ENCODE data around the gene LDHAL6B. TPM values are rescaled to one million over a fixed set of nuclear protein-coding genes. Genes with fewer than 3 reads are reported as not detected.

The LDHAL6B gene
- total and polyA plus RNA-seq, 5 donors from 2014 or later = not detected

DNA sequence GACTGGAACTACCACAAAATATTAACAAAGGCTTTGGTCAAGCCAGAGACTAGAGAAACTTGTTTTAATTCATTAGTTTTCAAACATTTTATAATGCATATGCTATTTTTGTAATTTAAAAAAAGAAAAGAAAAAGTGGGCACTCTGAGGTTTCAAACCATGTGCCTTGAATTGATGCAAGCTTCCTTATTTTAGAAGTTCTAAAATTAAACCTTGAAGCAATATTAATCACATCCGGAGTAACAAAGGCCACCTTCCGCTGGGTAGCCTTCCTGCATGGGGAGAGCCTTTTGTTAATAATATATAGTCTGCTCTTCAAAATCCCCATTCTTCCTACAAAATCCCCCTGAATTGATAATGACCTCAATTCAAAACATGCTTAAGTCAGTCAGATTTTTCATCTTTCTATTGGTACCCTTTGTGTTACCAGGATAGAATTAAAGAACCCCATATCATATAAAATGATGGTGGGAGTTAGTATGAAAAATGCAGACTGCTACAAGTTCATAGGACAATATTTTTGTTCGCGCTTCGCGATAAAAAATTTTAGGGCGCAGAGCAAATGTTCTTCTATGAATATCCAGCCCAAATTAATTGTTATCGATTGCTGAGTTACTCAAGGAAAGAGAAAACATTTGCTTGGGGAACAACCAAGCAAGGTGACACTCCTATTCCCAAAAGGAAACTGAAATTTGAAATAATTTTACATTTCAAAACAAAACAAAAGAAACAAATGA is 30.6 kb downstream of the LDHAL6B start:
- Mint-ChIP-seq H3K4me3 (no peak overlapping the region), H3K36me3 (no peaks in the 10 kb centered on the region), H3K27ac (no peak overlapping the region), H3K9me3 (no peaks in the 10 kb centered on the region), H3K27me3 (peaks cover 5% of the 10 kb centered on the region), H3K4me1 (peaks cover 0 to 11% (median 3%) of the 10 kb centered on the region in 4 donors)
- H3K27me3 ChIP-seq (ENCODE audit: control insufficient read depth, insufficient read depth, low read length) = no peaks in the 10 kb centered on the region
- H3K4me1 ChIP-seq (ENCODE audit: control insufficient read depth, insufficient read depth, low read length, poor library complexity, severe bottlenecking) = no peaks in the 10 kb centered on the region
- no peaks in the 10 kb centered on the region for H3K9me3 ChIP-seq (ENCODE audit: control insufficient read depth in 2 of 2, low read length in 2 of 2)
- no peak overlapping the region for H3K27ac ChIP-seq (ENCODE audit: insufficient read depth, low read length, poor library complexity, severe bottlenecking)
- DNase-seq = no peak
- ATAC-seq (ENCODE audit: low read depth in 2 of 2) = no peak
- H3K4me3 ChIP-seq (ENCODE audit: low read depth, low read length) = no peak overlapping the region
- H3K36me3 ChIP-seq (ENCODE audit: control insufficient read depth, insufficient read depth, low read length) = no peaks in the 10 kb centered on the region

DNA sequence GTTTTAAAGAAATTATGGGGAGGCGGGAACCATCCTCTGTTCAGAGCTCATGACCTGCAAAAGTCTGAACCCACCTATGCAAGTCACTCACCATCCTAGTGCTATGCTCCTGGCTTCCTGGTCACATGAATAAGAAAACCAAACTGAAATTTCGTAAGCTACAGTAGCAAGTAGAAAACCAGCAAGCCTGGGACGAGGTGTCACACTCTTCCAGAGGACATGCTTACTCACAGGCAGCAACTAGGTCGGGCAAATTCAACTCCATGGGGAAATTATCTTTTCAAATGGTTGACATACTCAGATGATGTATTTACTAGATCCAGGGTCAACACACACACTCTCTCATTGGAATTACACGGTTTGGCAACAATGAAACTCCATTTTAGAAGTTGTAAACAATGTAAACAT is 31.3 kb downstream of the LDHAL6B start:
- no peaks in the 10 kb centered on the region for H3K36me3 ChIP-seq (ENCODE audit: control insufficient read depth, insufficient read depth, low read length)
- no peak overlapping the region for H3K27ac ChIP-seq (ENCODE audit: insufficient read depth, low read length, poor library complexity, severe bottlenecking)
- ATAC-seq (ENCODE audit: low read depth in 2 of 2) (no peak), DNase-seq (no peak)
- Mint-ChIP-seq H3K27me3 (peaks cover 5% of the 10 kb centered on the region), H3K4me1 (peaks cover 0 to 11% (median 3%) of the 10 kb centered on the region in 4 donors), H3K36me3 (no peaks in the 10 kb centered on the region), H3K4me3 (no peak overlapping the region), H3K9me3 (peaks cover 0 to 1% (median 0%) of the 10 kb centered on the region in 7 donors), H3K27ac (no peak overlapping the region)
- H3K4me3 ChIP-seq (ENCODE audit: low read depth, low read length) = no peak overlapping the region
- H3K27me3 ChIP-seq (ENCODE audit: control insufficient read depth, insufficient read depth, low read length) = no peaks in the 10 kb centered on the region
- no peaks in the 10 kb centered on the region for H3K9me3 ChIP-seq (ENCODE audit: control insufficient read depth in 2 of 2, low read length in 2 of 2)
- H3K4me1 ChIP-seq (ENCODE audit: control insufficient read depth, insufficient read depth, low read length, poor library complexity, severe bottlenecking) = no peaks in the 10 kb centered on the region

DNA sequence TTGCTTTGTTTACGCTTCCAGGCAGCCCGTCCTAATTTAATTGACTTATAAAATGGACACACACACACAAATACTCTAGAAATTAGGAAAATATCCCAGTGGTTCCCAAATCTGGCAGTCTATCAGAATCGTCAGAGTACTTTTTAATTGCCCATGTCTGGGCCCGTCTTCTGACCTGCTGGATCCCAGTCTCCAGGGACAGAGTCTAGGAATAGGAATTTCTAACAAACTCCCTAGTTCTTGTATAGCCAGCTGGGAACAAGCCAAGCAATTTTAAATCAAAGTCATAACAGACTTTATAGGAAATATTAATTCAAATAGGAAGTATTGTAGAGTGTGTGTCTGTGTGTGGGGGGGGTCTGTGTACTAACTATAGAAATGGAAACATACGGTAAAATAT is 33.4 kb downstream of the LDHAL6B start:
- Histone ChIP-seq H3K27ac (ENCODE audit: insufficient read depth, low read length, poor library complexity, severe bottlenecking) (no peak overlapping the region), H3K36me3 (ENCODE audit: control insufficient read depth, insufficient read depth, low read length) (no peaks in the 10 kb centered on the region), H3K9me3 (ENCODE audit: control insufficient read depth in 2 of 2, low read length in 2 of 2) (no peaks in the 10 kb centered on the region), H3K4me3 (ENCODE audit: low read depth, low read length) (no peak overlapping the region), H3K4me1 (ENCODE audit: control insufficient read depth, insufficient read depth, low read length, poor library complexity, severe bottlenecking) (no peaks in the 10 kb centered on the region), H3K27me3 (ENCODE audit: control insufficient read depth, insufficient read depth, low read length) (no peaks in the 10 kb centered on the region)
- H3K4me3 Mint-ChIP-seq = no peak overlapping the region
- peaks cover 0 to 11% (median 3%) of the 10 kb centered on the region in 4 donors for H3K4me1 Mint-ChIP-seq
- no peaks in the 10 kb centered on the region for H3K36me3 Mint-ChIP-seq
- DNase-seq = no peak
- H3K27ac Mint-ChIP-seq = no peak overlapping the region
- H3K27me3 Mint-ChIP-seq = peaks cover 5% of the 10 kb centered on the region
- ATAC-seq (ENCODE audit: low read depth in 2 of 2) = no peak
- peaks cover 0 to 1% (median 0%) of the 10 kb centered on the region in 7 donors for H3K9me3 Mint-ChIP-seq

DNA sequence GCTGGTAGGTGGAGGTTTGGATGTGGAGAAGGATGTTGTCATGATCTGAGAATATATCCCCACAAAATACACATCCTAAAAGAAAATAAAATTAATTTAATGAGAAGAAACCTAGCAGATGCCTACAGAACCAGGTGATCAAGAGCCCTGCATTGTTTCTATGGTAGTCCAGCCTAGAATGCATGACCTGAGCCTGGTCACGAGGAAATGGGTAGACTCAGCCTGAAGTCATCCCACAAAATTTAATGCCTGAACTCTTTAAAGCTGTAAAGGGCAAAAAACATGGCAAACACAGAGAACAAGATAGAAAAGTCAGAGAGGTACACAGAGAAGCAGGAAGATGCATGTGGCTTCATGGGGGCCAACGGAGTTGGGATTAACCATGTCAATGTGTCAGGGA is 36.0 kb downstream of the LDHAL6B start:
- Histone ChIP-seq H3K4me3 (ENCODE audit: low read depth, low read length) (no peak overlapping the region), H3K27ac (ENCODE audit: insufficient read depth, low read length, poor library complexity, severe bottlenecking) (no peak overlapping the region)
- no peak overlapping the region for H3K4me3 Mint-ChIP-seq

DNA sequence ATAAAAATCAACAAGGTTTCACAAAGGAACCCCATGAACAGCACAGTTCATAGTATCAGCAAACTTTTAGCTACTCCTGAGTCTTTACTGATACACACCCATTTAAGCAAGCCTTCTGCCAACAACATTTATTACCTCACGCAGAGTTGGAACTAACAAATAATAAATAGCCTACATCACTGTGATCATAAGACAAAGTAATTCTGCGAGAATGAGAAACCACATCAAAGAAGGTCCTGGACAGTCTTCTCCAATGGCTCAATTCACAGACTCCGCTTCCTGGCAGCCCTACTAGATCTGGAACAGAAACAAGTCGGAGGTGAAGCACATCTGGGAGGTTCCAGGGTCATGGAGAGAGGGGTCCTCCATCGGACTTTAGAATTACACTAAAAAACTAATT is 37.0 kb downstream of the LDHAL6B start:
- DNase-seq (no peak), ATAC-seq (ENCODE audit: low read depth in 2 of 2) (no peak)
- Histone ChIP-seq H3K27ac (ENCODE audit: insufficient read depth, low read length, poor library complexity, severe bottlenecking) (no peak overlapping the region), H3K9me3 (ENCODE audit: control insufficient read depth in 2 of 2, low read length in 2 of 2) (no peaks in the 10 kb centered on the region), H3K27me3 (ENCODE audit: control insufficient read depth, insufficient read depth, low read length) (no peaks in the 10 kb centered on the region), H3K36me3 (ENCODE audit: control insufficient read depth, insufficient read depth, low read length) (no peaks in the 10 kb centered on the region), H3K4me3 (ENCODE audit: low read depth, low read length) (no peak overlapping the region), H3K4me1 (ENCODE audit: control insufficient read depth, insufficient read depth, low read length, poor library complexity, severe bottlenecking) (peaks cover 6% of the 10 kb centered on the region)
- Mint-ChIP-seq H3K4me1 (peaks cover 0 to 12% (median 6%) of the 10 kb centered on the region in 4 donors), H3K4me3 (no peak overlapping the region), H3K9me3 (peaks cover 0 to 1% (median 0%) of the 10 kb centered on the region in 7 donors), H3K27me3 (peaks cover 5% of the 10 kb centered on the region), H3K36me3 (no peaks in the 10 kb centered on the region), H3K27ac (no peak overlapping the region)

More for the DNA sequence above, 36.0 kb downstream of the LDHAL6B start:
- Mint-ChIP-seq H3K27me3 (peaks cover 5% of the 10 kb centered on the region), H3K9me3 (peaks cover 0 to 1% (median 0%) of the 10 kb centered on the region in 7 donors), H3K36me3 (no peaks in the 10 kb centered on the region), H3K4me1 (peaks cover 0 to 7% (median 4%) of the 10 kb centered on the region in 4 donors), H3K27ac (peak overlapping the region in 1 of 3 donors; percentile 28)
- ATAC-seq (ENCODE audit: low read depth in 2 of 2) (no peak), DNase-seq (no peak)
- H3K9me3 ChIP-seq (ENCODE audit: control insufficient read depth in 2 of 2, low read length in 2 of 2) = no peaks in the 10 kb centered on the region
- peaks cover 4% of the 10 kb centered on the region for H3K4me1 ChIP-seq (ENCODE audit: control insufficient read depth, insufficient read depth, low read length, poor library complexity, severe bottlenecking)
- no peaks in the 10 kb centered on the region for H3K27me3 ChIP-seq (ENCODE audit: control insufficient read depth, insufficient read depth, low read length)
- no peaks in the 10 kb centered on the region for H3K36me3 ChIP-seq (ENCODE audit: control insufficient read depth, insufficient read depth, low read length)

DNA sequence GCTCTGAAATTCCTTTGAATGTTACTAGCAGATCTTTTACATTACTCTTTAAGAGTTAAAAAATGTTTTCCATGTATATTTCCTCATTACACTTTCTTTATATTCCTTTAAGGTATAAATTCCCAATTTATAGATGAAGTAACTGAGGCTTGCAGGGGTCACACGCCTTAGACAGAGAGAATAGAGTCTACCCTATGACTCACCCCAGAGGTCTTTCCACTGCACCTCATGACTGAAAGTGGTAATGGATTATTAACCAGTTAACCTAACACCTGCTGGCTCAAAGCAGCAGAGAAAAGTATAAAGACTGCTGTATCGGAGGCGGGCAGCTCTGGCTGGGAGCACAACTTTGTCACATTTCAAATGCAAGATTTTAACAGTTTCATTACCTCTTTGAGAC is 37.7 kb downstream of the LDHAL6B start:
- Histone ChIP-seq H3K4me1 (ENCODE audit: control insufficient read depth, insufficient read depth, low read length, poor library complexity, severe bottlenecking) (peaks cover 11% of the 10 kb centered on the region), H3K27ac (ENCODE audit: insufficient read depth, low read length, poor library complexity, severe bottlenecking) (no peak overlapping the region), H3K36me3 (ENCODE audit: control insufficient read depth, insufficient read depth, low read length) (no peaks in the 10 kb centered on the region), H3K9me3 (ENCODE audit: control insufficient read depth in 2 of 2, low read length in 2 of 2) (no peaks in the 10 kb centered on the region), H3K4me3 (ENCODE audit: low read depth, low read length) (no peak overlapping the region), H3K27me3 (ENCODE audit: control insufficient read depth, insufficient read depth, low read length) (no peaks in the 10 kb centered on the region)
- H3K4me3 Mint-ChIP-seq = no peak overlapping the region
- H3K27me3 Mint-ChIP-seq = peaks cover 5% of the 10 kb centered on the region
- H3K36me3 Mint-ChIP-seq = no peaks in the 10 kb centered on the region
- DNase-seq (no peak), ATAC-seq (ENCODE audit: low read depth in 2 of 2) (peak in 1 of 2 donors; percentile 44)
- H3K4me1 Mint-ChIP-seq = peaks cover 0 to 19% (median 8%) of the 10 kb centered on the region in 4 donors
- H3K9me3 Mint-ChIP-seq = peaks cover 0 to 1% (median 0%) of the 10 kb centered on the region in 7 donors
- no peak overlapping the region for H3K27ac Mint-ChIP-seq

DNA sequence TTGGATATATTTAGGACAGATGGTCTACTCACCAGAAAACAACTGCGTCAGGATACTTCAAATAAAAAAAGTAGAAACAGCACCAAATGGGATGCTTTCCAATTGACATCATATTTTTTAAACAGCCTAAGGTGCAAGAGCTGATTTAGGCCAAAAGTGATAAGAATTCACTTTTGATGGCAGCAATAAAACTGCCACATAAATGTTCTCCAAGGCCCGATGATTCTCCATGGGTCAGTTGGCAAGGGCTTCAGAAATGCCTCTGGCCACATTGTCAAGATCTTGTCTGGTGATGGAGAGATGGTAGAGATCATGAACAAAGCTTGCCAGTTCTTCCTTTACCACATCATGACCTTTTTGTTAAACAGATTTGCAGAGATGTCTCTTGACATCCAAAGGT is 38.9 kb downstream of the LDHAL6B start:
- Mint-ChIP-seq H3K9me3 (peaks cover 0 to 1% (median 0%) of the 10 kb centered on the region in 7 donors), H3K27me3 (peaks cover 3% of the 10 kb centered on the region)
- H3K9me3 ChIP-seq (ENCODE audit: control insufficient read depth in 2 of 2, low read length in 2 of 2) = no peaks in the 10 kb centered on the region

DNA sequence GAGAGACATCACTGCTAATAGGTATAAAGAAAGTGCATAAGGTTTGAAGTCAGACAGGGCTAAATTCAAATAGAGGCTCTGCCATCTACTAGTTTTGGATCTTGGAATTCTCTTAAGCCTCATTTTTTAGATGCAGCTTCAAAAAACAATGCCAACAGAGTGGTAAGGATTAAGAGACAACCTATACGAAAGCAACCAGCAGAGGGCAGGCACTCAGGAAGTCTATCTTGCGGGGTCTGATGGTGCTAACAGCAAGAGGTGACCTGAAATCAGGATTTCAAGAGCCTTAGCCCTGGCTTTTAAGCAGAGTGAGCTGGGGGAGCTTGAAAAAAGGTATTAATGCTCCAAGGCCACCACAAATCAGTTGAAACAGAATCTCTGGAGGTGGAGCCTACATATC is 40.7 kb downstream of the LDHAL6B start:
- peak overlapping the region in 2 of 4 donors; percentile 5 to 10 for H3K4me3 Mint-ChIP-seq
- no peak overlapping the region for H3K27ac ChIP-seq (ENCODE audit: insufficient read depth, low read length, poor library complexity, severe bottlenecking)
- peaks cover 0 to 1% (median 0%) of the 10 kb centered on the region in 7 donors for H3K9me3 Mint-ChIP-seq
- H3K9me3 ChIP-seq (ENCODE audit: control insufficient read depth in 2 of 2, low read length in 2 of 2) = no peaks in the 10 kb centered on the region
- H3K36me3 Mint-ChIP-seq = no peaks in the 10 kb centered on the region
- no peaks in the 10 kb centered on the region for H3K27me3 ChIP-seq (ENCODE audit: control insufficient read depth, insufficient read depth, low read length)
- ATAC-seq (ENCODE audit: low read depth in 2 of 2) = peak; percentile 53 to 59
- H3K27ac Mint-ChIP-seq = peak overlapping the region in 2 of 3 donors; percentile 46 to 56
- DNase-seq = peak; percentile 13 to 82 (median 44)
- no peak overlapping the region for H3K4me3 ChIP-seq (ENCODE audit: low read depth, low read length)
- H3K4me1 Mint-ChIP-seq = peaks cover 6 to 40% (median 21%) of the 10 kb centered on the region in 4 donors
- peaks cover 21% of the 10 kb centered on the region for H3K4me1 ChIP-seq (ENCODE audit: control insufficient read depth, insufficient read depth, low read length, poor library complexity, severe bottlenecking)
- no peaks in the 10 kb centered on the region for H3K36me3 ChIP-seq (ENCODE audit: control insufficient read depth, insufficient read depth, low read length)
- no peaks in the 10 kb centered on the region for H3K27me3 Mint-ChIP-seq

More for the DNA sequence above, 38.9 kb downstream of the LDHAL6B start:
- Histone ChIP-seq H3K4me1 (ENCODE audit: control insufficient read depth, insufficient read depth, low read length, poor library complexity, severe bottlenecking) (peaks cover 16% of the 10 kb centered on the region), H3K27me3 (ENCODE audit: control insufficient read depth, insufficient read depth, low read length) (no peaks in the 10 kb centered on the region), H3K4me3 (ENCODE audit: low read depth, low read length) (no peak overlapping the region), H3K27ac (ENCODE audit: insufficient read depth, low read length, poor library complexity, severe bottlenecking) (no peak overlapping the region), H3K36me3 (ENCODE audit: control insufficient read depth, insufficient read depth, low read length) (no peaks in the 10 kb centered on the region)
- ATAC-seq (ENCODE audit: low read depth in 2 of 2) (no peak), DNase-seq (no peak)
- Mint-ChIP-seq H3K36me3 (no peaks in the 10 kb centered on the region), H3K4me1 (peaks cover 0 to 31% (median 13%) of the 10 kb centered on the region in 4 donors), H3K4me3 (no peak overlapping the region), H3K27ac (no peak overlapping the region)

All from CD4-positive, CD25-positive, alpha-beta regulatory T cell (primary cell).